ENCODE measurements around the gene SCARB1.

GRCh38 chr12:124870515-124870914, 6.9 kb upstream of the SCARB1 start:
- no peak for TF ChIP-seq CTCF (IDR thresholded peaks at IDR 0.05)
- no peak for TF ChIP-seq POLR2A (IDR thresholded peaks at IDR 0.05)
- no peak for TF ChIP-seq EP300 (IDR thresholded peaks at IDR 0.05)
